ENCODE results near the gene GPN2. TPM values are rescaled to one million over a fixed set of nuclear protein-coding genes. Genes with fewer than 3 reads are reported as not detected.
A peak's percentile ranks its signal among the peaks of the same experiment; 100 is the strongest.

Gene GPN2
- total and polyA plus RNA-seq, 9 of the 15 experiments (the other 6 are each of a cell fraction or from before 2014, with no cell fraction given) = 9.9 to 58.8 (median 20.4) TPM

DNA sequence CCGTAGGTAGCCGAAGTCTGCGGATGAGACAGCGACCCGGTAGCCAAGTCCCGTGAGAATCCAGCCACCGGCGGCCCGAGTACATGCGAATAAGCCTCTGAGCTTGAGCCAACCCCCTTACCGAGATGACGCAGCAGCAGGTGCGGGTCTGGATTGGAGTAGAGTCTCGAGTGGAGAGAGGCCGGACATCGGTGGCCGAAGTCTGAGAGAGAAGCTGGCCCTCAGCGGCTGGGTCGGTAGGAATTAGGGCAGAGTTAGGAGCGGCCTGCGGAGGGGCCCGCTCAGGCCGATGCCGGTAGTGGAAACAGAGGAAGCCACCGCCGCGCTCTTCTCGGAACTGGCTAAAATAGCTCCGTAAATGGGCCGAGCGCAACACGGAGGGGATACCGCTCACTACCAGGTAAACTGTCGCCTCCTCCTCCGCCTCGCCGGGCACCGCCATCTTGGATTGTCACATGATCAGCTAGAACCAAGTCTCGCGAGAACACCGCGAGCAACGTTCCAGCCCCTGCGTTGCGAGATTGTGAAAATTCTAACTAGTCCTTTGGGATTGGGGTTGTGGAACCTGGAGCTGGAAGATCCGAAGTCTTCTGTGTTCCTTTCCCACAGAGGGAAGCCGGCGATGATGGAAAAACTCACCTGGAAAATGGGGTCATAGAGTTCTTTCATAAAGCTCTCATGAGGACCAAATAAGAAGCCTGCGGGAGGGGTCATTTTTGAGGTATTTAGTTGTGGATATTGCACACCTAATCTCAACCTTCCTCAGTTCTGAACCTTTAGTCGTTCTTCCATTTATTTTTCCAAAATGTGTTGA is 10.1 kb upstream of the GPN2 start, which contains the start of gene GPATCH3 (continued):
- TF ChIP-seq, protein P1, sequence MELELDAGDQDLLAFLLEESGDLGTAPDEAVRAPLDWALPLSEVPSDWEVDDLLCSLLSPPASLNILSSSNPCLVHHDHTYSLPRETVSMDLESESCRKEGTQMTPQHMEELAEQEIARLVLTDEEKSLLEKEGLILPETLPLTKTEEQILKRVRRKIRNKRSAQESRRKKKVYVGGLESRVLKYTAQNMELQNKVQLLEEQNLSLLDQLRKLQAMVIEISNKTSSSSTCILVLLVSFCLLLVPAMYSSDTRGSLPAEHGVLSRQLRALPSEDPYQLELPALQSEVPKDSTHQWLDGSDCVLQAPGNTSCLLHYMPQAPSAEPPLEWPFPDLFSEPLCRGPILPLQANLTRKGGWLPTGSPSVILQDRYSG (tag; conservative IDR thresholded peaks at IDR 0.05; ENCODE audit: low read depth) = no peak
- TF ChIP-seq ZC3H4 (CRISPR knock-in tag; IDR thresholded peaks at IDR 0.05; ENCODE audit: borderline replicate concordance) = no peak
- 0 out of 2 replicates have a peak, but pooled peaks have one; percentile 19 for TF ChIP-seq ARID1B (IDR thresholded peaks at IDR 0.05)
- TF ChIP-seq, protein P2, sequence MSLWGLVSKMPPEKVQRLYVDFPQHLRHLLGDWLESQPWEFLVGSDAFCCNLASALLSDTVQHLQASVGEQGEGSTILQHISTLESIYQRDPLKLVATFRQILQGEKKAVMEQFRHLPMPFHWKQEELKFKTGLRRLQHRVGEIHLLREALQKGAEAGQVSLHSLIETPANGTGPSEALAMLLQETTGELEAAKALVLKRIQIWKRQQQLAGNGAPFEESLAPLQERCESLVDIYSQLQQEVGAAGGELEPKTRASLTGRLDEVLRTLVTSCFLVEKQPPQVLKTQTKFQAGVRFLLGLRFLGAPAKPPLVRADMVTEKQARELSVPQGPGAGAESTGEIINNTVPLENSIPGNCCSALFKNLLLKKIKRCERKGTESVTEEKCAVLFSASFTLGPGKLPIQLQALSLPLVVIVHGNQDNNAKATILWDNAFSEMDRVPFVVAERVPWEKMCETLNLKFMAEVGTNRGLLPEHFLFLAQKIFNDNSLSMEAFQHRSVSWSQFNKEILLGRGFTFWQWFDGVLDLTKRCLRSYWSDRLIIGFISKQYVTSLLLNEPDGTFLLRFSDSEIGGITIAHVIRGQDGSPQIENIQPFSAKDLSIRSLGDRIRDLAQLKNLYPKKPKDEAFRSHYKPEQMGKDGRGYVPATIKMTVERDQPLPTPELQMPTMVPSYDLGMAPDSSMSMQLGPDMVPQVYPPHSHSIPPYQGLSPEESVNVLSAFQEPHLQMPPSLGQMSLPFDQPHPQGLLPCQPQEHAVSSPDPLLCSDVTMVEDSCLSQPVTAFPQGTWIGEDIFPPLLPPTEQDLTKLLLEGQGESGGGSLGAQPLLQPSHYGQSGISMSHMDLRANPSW (CRISPR knock-in tag; IDR thresholded peaks at IDR 0.05) = no peak
- TF ChIP-seq GTF2E2 (tag; IDR thresholded peaks at IDR 0.05) = peak; percentile 97
- peak; percentile 79 for TF ChIP-seq HDAC3 (IDR thresholded peaks at IDR 0.05; ENCODE audit: borderline replicate concordance, partially characterized antibody)
- TF ChIP-seq POLR2H (tag; IDR thresholded peaks at IDR 0.05; ENCODE audit: low read depth) = peak; percentile 94
- no peak for TF ChIP-seq NCOA1 (IDR thresholded peaks at IDR 0.05; ENCODE audit: low read depth)
- TF ChIP-seq SMARCA4 (IDR thresholded peaks at IDR 0.05) = no peak
- TF ChIP-seq E2F4 (CRISPR knock-in tag; IDR thresholded peaks at IDR 0.05; ENCODE audit: low read depth) = no peak
- peak; percentile 90 for TF ChIP-seq POLR2B (IDR thresholded peaks at IDR 0.05; ENCODE audit: low read depth, partially characterized antibody)
- no peak for TF ChIP-seq ZNF76 (CRISPR knock-in tag; IDR thresholded peaks at IDR 0.05; ENCODE audit: borderline replicate concordance)
- TF ChIP-seq C11orf30 (IDR thresholded peaks at IDR 0.05; ENCODE audit: low read depth) = peak; percentile 100
- no peak for TF ChIP-seq EHMT2 (IDR thresholded peaks at IDR 0.05)
- TF ChIP-seq CBX5 (IDR thresholded peaks at IDR 0.05; ENCODE audit: borderline replicate concordance, low read depth) = no peak
- TF ChIP-seq, protein P3, sequence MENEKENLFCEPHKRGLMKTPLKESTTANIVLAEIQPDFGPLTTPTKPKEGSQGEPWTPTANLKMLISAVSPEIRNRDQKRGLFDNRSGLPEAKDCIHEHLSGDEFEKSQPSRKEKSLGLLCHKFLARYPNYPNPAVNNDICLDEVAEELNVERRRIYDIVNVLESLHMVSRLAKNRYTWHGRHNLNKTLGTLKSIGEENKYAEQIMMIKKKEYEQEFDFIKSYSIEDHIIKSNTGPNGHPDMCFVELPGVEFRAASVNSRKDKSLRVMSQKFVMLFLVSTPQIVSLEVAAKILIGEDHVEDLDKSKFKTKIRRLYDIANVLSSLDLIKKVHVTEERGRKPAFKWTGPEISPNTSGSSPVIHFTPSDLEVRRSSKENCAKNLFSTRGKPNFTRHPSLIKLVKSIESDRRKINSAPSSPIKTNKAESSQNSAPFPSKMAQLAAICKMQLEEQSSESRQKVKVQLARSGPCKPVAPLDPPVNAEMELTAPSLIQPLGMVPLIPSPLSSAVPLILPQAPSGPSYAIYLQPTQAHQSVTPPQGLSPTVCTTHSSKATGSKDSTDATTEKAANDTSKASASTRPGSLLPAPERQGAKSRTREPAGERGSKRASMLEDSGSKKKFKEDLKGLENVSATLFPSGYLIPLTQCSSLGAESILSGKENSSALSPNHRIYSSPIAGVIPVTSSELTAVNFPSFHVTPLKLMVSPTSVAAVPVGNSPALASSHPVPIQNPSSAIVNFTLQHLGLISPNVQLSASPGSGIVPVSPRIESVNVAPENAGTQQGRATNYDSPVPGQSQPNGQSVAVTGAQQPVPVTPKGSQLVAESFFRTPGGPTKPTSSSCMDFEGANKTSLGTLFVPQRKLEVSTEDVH (IDR thresholded peaks at IDR 0.05; ENCODE audit: low read depth, partially characterized antibody) = peak; percentile 56
- no peak for TF ChIP-seq MAFG (tag; conservative IDR thresholded peaks at IDR 0.05)

All from K562 (cell line).